ENCODE results near the gene MYBPC3. TPM values are rescaled to one million over a fixed set of nuclear protein-coding genes. Genes with fewer than 3 reads are reported as not detected.

MYBPC3 gene
- polyA plus RNA-seq, 2 of the 4 experiments (the other 2 are of a cell fraction), result 0.05 to 0.06 TPM

- TF ChIP-seq ZFP36 (IDR thresholded peaks at IDR 0.05; ENCODE audit: borderline replicate concordance, partially characterized antibody), result no peak
- peak; percentile 7; the same call in 1 of the 2 replicates for TF ChIP-seq POLR2A (IDR thresholded peaks at IDR 0.05; ENCODE audit: low read length)
- peak in 1 of 2 experiments; percentile 58; a peak in 2 of 4 replicates for TF ChIP-seq CEBPB (IDR thresholded peaks at IDR 0.05)
- no peak for TF ChIP-seq RFX5 (IDR thresholded peaks at IDR 0.05)
- 81% methylated on average over 5 of the region's 14 CpGs for WGBS (ENCODE audit: missing lambda C conversion rate)
- ATAC-seq (peak; percentile 19 to 24; a peak in 3 of 6 replicates), FAIRE-seq (no peak), DNase-seq (ENCODE audit: low read depth in 1 of 2, low spot score in 1 of 2) (no peak)
- Histone ChIP-seq H3K27ac (peak overlapping the region in 1 of 2 experiments; percentile 46; a peak in 1 of 6 replicates), H3K9me3 (no peaks in the 10 kb centered on the region), H3K4me2 (no peak overlapping the region), H3K4me1 (peaks cover 21% of the 10 kb centered on the region), H3K4me3 (no peak overlapping the region)
- POLR2A ChIA-PET, result interaction anchor here (0.5 kb wide), 1 partner anchor 261 kb away, joined by 6 read pairs; no protein-coding TSS in a partner anchor
- CTCF ChIA-PET, result interaction anchor here (0.6 to 2.4 kb wide), 5 partner anchors 9 to 78 kb away, joined by 3 to 8 read pairs (median 3); no protein-coding TSS in a partner anchor
These were observed 24.2 kb upstream of the MYBPC3 start for GRCh38 chr11:47376525-47377371.

- no peaks in the 10 kb centered on the region for H3K9me3 ChIP-seq
- ATAC-seq (0 out of 6 replicates have a peak, but pooled peaks of 1 of the 2 experiments have one; percentile 1), DNase-seq (ENCODE audit: low read depth in 1 of 2, low spot score in 1 of 2) (no peak), FAIRE-seq (no peak)
- peaks cover 21% of the 10 kb centered on the region for H3K4me1 ChIP-seq
- CTCF ChIA-PET, result interaction anchor here (1.2 kb wide), 1 partner anchor 27 kb away, joined by 3 read pairs; no protein-coding TSS in a partner anchor
- TF ChIP-seq RCOR1 (IDR thresholded peaks at IDR 0.05; ENCODE audit: low read depth, low read length), result no peak
- TF ChIP-seq SMC3 (IDR thresholded peaks at IDR 0.05), result no peak
- no peak for TF ChIP-seq ELK1 (IDR thresholded peaks at IDR 0.05; ENCODE audit: low read depth, low read length)
- no peak for TF ChIP-seq NR3C1 (IDR thresholded peaks at IDR 0.05)
- no peak for TF ChIP-seq ESRRA (IDR thresholded peaks at IDR 0.05; ENCODE audit: borderline replicate concordance, low read length)
- no peak for TF ChIP-seq TFCP2L1 (CRISPR knock-in tag; IDR thresholded peaks at IDR 0.05)
- TF ChIP-seq MAZ (IDR thresholded peaks at IDR 0.05; ENCODE audit: borderline replicate concordance, low read depth, low read length), result no peak
- TF ChIP-seq GATA3 (IDR thresholded peaks at IDR 0.05; ENCODE audit: borderline replicate concordance), result no peak
- no peak overlapping the region for H3K4me2 ChIP-seq
- H3K4me3 ChIP-seq, result no peak overlapping the region
- POLR2A ChIA-PET, result no interaction called here
- no peak overlapping the region for H3K27ac ChIP-seq
- 88% methylated on average over 8 of the region's 8 CpGs for WGBS (ENCODE audit: missing lambda C conversion rate)
These were observed 23.6 kb upstream of the MYBPC3 start for GRCh38 chr11:47376107-47376524.

- TF ChIP-seq REST (IDR thresholded peaks at IDR 0.05) (no peak), E2F6 (IDR thresholded peaks at IDR 0.05; ENCODE audit: borderline replicate concordance, low read depth) (no peak), ZC3H11A (IDR thresholded peaks at IDR 0.05) (no peak), CBX8 (IDR thresholded peaks at IDR 0.05) (no peak), RNF2 (IDR thresholded peaks at IDR 0.05; ENCODE audit: borderline replicate concordance, low read depth) (no peak), MYC (IDR thresholded peaks at IDR 0.05; ENCODE audit: borderline replicate concordance, low read length) (no peak), POLR2AphosphoS2 (conservative IDR thresholded peaks at IDR 0.05; ENCODE audit: low read length) (no peak), CHD2 (IDR thresholded peaks at IDR 0.05; ENCODE audit: low read length, partially characterized antibody) (no peak)
- H3K9me3 ChIP-seq, result no peaks in the 10 kb centered on the region
- WGBS (ENCODE audit: missing lambda C conversion rate), result 84% methylated on average over 13 of the region's 13 CpGs
- POLR2A ChIA-PET, result no interaction called here
- no peak overlapping the region for H3K27ac ChIP-seq
- ATAC-seq (no peak), FAIRE-seq (no peak), DNase-seq (ENCODE audit: low read depth in 1 of 2, low spot score in 1 of 2) (no peak)
- H3K4me3 ChIP-seq, result no peak overlapping the region
- peaks cover 21% of the 10 kb centered on the region for H3K4me1 ChIP-seq
- CTCF ChIA-PET, result interaction anchor here (2.2 to 6.0 kb wide), 4 partner anchors 14 to 51 kb away, joined by 12 to 133 read pairs (median 55); partner anchors contain the start of genes PSMC3 and SLC39A13
- no peak overlapping the region for H3K4me2 ChIP-seq
These were observed 23.1 kb upstream of the MYBPC3 start for GRCh38 chr11:47375546-47376085.
